Right lobe of liver (tissue), 4 donors: ENCODE results near the gene RASA4B.
"Not testable (repeated sequence)": the region's sequence is repeated elsewhere in the genome, so short reads cannot be mapped to it uniquely, and the experiment has no call there.

Source experiments
- POLR2A ChIP-seq: fragments of 450-650 bp; IDR thresholded peaks from one replicate; pipeline ENCODE4 v1.6.1; 2017; ENCODE audit warnings: antibody characterized with exemption, mild to moderate bottlenecking
- TF ChIP-seq, protein P1 (sequence below), 4 donors: fragments of 200-600 bp in 3 of 4; fragments of 450-650 bp in 1 of 4; IDR thresholded peaks; one replicate each; pipeline versions ENCODE4 v1.5.1 to v1.8.0; 2016 to 2022; ENCODE audit warnings: antibody characterized with exemption in 4 of 4, mild to moderate bottlenecking in 2 of 4
- donor health status: DM: no; HTN: no; CAD: no.
- donor health status: DM: no; HTN: no; CAD: no.
- donor health status: DM: no; HTN: yes; CAD: no.

DNA sequence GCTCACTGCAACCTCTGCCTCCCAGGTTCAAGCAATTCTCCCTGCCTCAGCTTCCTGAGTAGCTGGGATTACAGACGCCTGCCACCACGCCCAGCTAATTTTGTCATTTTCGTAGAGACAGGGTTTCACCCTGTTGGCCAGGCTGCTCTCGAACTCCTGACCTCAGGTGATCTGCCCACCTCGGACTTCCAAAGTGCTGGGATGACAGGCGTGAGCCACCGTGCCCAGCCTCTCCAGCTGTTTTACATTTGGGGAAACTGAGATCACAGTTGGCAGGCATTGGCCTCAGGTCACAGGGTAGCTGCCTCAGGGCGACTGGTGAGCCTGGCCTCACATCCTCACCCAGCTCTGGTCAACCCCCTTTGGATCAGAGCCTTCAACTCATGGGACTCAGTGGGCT lies 7.0 kb downstream of the RASA4B start:
- TF ChIP-seq, protein P1, sequence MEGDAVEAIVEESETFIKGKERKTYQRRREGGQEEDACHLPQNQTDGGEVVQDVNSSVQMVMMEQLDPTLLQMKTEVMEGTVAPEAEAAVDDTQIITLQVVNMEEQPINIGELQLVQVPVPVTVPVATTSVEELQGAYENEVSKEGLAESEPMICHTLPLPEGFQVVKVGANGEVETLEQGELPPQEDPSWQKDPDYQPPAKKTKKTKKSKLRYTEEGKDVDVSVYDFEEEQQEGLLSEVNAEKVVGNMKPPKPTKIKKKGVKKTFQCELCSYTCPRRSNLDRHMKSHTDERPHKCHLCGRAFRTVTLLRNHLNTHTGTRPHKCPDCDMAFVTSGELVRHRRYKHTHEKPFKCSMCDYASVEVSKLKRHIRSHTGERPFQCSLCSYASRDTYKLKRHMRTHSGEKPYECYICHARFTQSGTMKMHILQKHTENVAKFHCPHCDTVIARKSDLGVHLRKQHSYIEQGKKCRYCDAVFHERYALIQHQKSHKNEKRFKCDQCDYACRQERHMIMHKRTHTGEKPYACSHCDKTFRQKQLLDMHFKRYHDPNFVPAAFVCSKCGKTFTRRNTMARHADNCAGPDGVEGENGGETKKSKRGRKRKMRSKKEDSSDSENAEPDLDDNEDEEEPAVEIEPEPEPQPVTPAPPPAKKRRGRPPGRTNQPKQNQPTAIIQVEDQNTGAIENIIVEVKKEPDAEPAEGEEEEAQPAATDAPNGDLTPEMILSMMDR (IDR thresholded peaks at IDR 0.05): not testable (repeated sequence)
- not testable (repeated sequence) for TF ChIP-seq POLR2A
